ENCODE data around the gene MZT1.
A peak's percentile ranks its signal among the peaks of the same experiment; 100 is the strongest.

The MZT1 gene, protein sequence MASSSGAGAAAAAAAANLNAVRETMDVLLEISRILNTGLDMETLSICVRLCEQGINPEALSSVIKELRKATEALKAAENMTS

GRCh38 chr13:72727417-72728289 is at the start of gene MZT1, which contains the start of gene BORA:
Gene MZT1 (minus strand): TSS chr13:72727629. CDS start chr13:72727602, 27 bp downstream.
Gene BORA (plus strand): TSS chr13:72727923. CDS start chr13:72728941, 1,018 bp downstream.
- Histone ChIP-seq H3K9ac (ENCODE audit: low read length) (peak within 1 kb of the TSS; percentile 42), H3K9me3 (ENCODE audit: low read length) (no peaks in the 10 kb centered on the region), H3K27ac (ENCODE audit: low read depth, low read length) (peak within 1 kb of the TSS; percentile 27), H3K27me3 (ENCODE audit: control insufficient read depth in 1 of 2, insufficient read depth in 2 of 2, low read length in 2 of 2) (no peaks in the 10 kb centered on the region), H3K4me3 (ENCODE audit: low read depth in 1 of 2, low read length in 2 of 2) (peak within 1 kb of the TSS; percentile 61 to 94), H3K36me3 (ENCODE audit: insufficient read depth, low read length) (no peaks in the 10 kb centered on the region), H3K4me1 (ENCODE audit: insufficient read depth, low read length) (peaks cover 13% of the 10 kb centered on the region)

DNA sequence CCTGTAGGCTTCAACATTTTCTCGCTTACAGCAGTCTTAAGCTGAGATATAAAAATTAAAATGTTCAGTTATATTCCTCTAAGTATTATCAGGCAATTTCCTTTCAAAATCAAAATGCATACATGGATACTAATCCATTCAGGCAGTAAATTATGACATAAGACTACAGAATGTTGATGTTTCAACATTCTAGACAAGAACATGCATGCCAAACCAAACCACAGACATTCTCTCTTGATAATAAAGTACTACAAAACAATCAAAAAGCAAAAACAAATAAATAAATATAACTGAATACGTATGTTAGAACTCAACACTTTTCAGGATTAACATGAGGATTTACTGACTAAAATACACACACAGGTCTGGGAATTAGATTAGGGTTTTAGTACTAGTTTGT is 46.6 kb upstream of the MZT1 start:
- peaks cover under 1% of the 10 kb centered on the region for H3K4me1 ChIP-seq (ENCODE audit: insufficient read depth, low read length)
- no peaks in the 10 kb centered on the region for H3K9me3 ChIP-seq (ENCODE audit: low read length)
- H3K36me3 ChIP-seq (ENCODE audit: insufficient read depth, low read length): peaks cover 72% of the 10 kb centered on the region
- H3K27me3 ChIP-seq (ENCODE audit: control insufficient read depth in 1 of 2, insufficient read depth in 2 of 2, low read length in 2 of 2): no peaks in the 10 kb centered on the region
- no peak overlapping the region for H3K4me3 ChIP-seq (ENCODE audit: low read depth in 1 of 2, low read length in 2 of 2)
- no peak overlapping the region for H3K27ac ChIP-seq (ENCODE audit: low read depth, low read length)
- H3K9ac ChIP-seq (ENCODE audit: low read length): no peak overlapping the region

DNA sequence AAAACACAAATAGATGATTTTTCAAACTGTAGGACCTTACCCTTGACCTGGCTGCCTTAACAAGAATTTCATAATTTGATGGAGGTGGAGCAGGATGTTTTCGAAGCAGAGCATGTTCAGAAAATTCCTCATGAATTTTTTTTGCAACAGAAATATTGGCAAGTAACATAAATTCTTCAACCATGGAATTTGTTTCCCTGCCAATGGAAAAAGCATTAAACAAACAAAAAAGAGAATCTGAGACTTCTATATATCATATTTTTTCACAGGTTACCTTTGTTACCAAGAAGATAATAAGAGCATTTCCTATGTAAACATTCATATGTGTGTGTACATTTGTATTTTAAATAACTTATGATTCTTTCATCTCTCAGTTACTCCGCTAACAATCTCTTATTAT is 36.0 kb upstream of the MZT1 start:
- no peaks in the 10 kb centered on the region for H3K4me1 ChIP-seq (ENCODE audit: insufficient read depth, low read length)
- no peaks in the 10 kb centered on the region for H3K9me3 ChIP-seq (ENCODE audit: low read length)
- H3K36me3 ChIP-seq (ENCODE audit: insufficient read depth, low read length): peaks cover 83% of the 10 kb centered on the region
- no peaks in the 10 kb centered on the region for H3K27me3 ChIP-seq (ENCODE audit: control insufficient read depth in 1 of 2, insufficient read depth in 2 of 2, low read length in 2 of 2)
- H3K9ac ChIP-seq (ENCODE audit: low read length): no peak overlapping the region
- H3K27ac ChIP-seq (ENCODE audit: low read depth, low read length): no peak overlapping the region
- no peak overlapping the region for H3K4me3 ChIP-seq (ENCODE audit: low read depth in 1 of 2, low read length in 2 of 2)

GRCh38 chr13:72760189-72760588 is 32.8 kb upstream of the MZT1 start:
- H3K27me3 ChIP-seq (ENCODE audit: control insufficient read depth in 1 of 2, insufficient read depth in 2 of 2, low read length in 2 of 2): no peaks in the 10 kb centered on the region
- H3K9ac ChIP-seq (ENCODE audit: low read length): no peak overlapping the region
- no peak overlapping the region for H3K27ac ChIP-seq (ENCODE audit: low read depth, low read length)
- no peaks in the 10 kb centered on the region for H3K9me3 ChIP-seq (ENCODE audit: low read length)
- peaks cover 58% of the 10 kb centered on the region for H3K36me3 ChIP-seq (ENCODE audit: insufficient read depth, low read length)
- H3K4me1 ChIP-seq (ENCODE audit: insufficient read depth, low read length): no peaks in the 10 kb centered on the region
- no peak overlapping the region for H3K4me3 ChIP-seq (ENCODE audit: low read depth in 1 of 2, low read length in 2 of 2)

DNA sequence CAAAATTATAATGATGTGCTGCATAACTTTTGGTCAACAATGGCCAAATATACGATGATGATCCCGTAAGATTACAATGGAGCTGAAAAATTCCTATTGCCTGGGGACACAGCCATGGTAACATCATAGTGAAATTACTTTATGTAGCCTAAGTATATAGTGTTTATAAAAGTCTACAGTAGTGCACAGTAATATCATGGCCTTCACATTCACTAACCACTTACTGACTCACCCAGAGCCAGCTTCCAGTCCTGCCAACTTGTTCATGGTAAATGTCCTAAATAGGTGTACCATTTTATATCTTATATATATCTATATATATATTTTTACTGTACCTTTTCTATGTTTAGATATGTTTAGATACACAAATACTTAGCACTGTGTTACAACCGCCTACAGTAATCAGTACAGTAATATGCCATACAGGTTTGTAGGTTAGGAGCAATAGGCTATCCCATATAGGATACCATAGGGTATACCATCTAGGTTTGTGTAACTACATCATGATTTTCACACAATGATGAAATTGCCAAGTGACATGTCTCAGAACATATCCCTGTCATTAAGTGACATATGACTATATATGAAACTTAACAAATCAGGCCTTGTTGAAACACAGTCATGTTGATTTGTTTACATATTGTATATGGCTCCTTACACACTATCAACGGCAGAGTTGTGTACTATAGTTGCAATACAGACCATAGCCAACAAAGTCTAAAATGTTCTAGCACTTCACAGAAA is 30.5 kb upstream of the MZT1 start:
- Histone ChIP-seq H3K9ac (ENCODE audit: low read length) (no peak overlapping the region), H3K27ac (ENCODE audit: low read depth, low read length) (no peak overlapping the region), H3K27me3 (ENCODE audit: control insufficient read depth in 1 of 2, insufficient read depth in 2 of 2, low read length in 2 of 2) (no peaks in the 10 kb centered on the region), H3K36me3 (ENCODE audit: insufficient read depth, low read length) (peaks cover 42% of the 10 kb centered on the region), H3K4me3 (ENCODE audit: low read depth in 1 of 2, low read length in 2 of 2) (no peak overlapping the region), H3K4me1 (ENCODE audit: insufficient read depth, low read length) (no peaks in the 10 kb centered on the region), H3K9me3 (ENCODE audit: low read length) (no peaks in the 10 kb centered on the region)

DNA sequence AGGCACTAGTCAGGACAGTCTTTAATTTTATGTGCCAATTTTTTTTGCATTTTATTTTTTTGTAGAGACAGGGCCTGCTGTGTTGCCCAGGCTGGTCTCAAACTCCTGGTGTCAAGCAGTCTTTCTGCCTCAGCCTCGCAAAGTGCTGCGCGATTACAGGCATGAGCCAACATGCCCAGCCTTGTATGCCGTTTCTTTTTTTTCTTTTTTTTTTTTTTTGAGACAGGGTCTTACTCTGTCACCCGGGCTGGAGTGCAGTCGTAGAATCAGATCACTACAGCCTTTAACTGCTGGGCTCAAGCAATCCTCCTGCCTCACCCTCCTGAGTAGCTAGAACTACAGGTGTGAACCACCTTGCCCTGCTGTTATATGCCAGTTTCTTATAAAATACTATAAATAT is 26.7 kb upstream of the MZT1 start:
- H3K4me1 ChIP-seq (ENCODE audit: insufficient read depth, low read length): no peaks in the 10 kb centered on the region
- H3K4me3 ChIP-seq (ENCODE audit: low read depth in 1 of 2, low read length in 2 of 2): no peak overlapping the region
- H3K36me3 ChIP-seq (ENCODE audit: insufficient read depth, low read length): peaks cover 22% of the 10 kb centered on the region

DNA sequence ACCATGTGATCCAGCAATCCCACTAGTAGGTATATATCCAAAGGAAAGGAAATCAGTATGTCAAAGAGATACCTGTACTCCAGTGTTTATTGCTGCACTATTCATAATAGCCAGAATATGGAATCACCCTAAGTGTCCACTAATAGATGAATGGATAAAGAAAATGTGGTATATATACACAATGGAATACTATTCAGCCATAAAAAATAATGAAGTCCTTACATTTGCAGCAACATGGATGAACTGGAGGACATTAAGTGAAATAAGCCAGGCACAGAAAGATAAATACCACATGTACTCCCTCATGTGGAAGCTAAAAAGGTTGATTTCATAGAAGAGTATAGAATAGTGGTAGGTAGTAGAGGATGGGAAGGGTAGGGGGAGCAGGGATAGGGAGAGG is 23.8 kb upstream of the MZT1 start:
- Histone ChIP-seq H3K9ac (ENCODE audit: low read length) (no peak overlapping the region), H3K36me3 (ENCODE audit: insufficient read depth, low read length) (peaks cover 21% of the 10 kb centered on the region), H3K4me1 (ENCODE audit: insufficient read depth, low read length) (no peaks in the 10 kb centered on the region), H3K4me3 (ENCODE audit: low read depth in 1 of 2, low read length in 2 of 2) (no peak overlapping the region), H3K9me3 (ENCODE audit: low read length) (no peaks in the 10 kb centered on the region), H3K27me3 (ENCODE audit: control insufficient read depth in 1 of 2, insufficient read depth in 2 of 2, low read length in 2 of 2) (no peaks in the 10 kb centered on the region), H3K27ac (ENCODE audit: low read depth, low read length) (no peak overlapping the region)

More for the DNA sequence above, 26.7 kb upstream of the MZT1 start:
- Histone ChIP-seq H3K27me3 (ENCODE audit: control insufficient read depth in 1 of 2, insufficient read depth in 2 of 2, low read length in 2 of 2) (no peaks in the 10 kb centered on the region), H3K9ac (ENCODE audit: low read length) (no peak overlapping the region), H3K27ac (ENCODE audit: low read depth, low read length) (no peak overlapping the region), H3K9me3 (ENCODE audit: low read length) (no peaks in the 10 kb centered on the region)

- Histone ChIP-seq H3K9ac (ENCODE audit: low read length) (no peak overlapping the region), H3K9me3 (ENCODE audit: low read length) (no peaks in the 10 kb centered on the region), H3K27ac (ENCODE audit: low read depth, low read length) (no peak overlapping the region), H3K4me3 (ENCODE audit: low read depth in 1 of 2, low read length in 2 of 2) (no peak overlapping the region), H3K36me3 (ENCODE audit: insufficient read depth, low read length) (peaks cover 7% of the 10 kb centered on the region), H3K4me1 (ENCODE audit: insufficient read depth, low read length) (no peaks in the 10 kb centered on the region), H3K27me3 (ENCODE audit: control insufficient read depth in 1 of 2, insufficient read depth in 2 of 2, low read length in 2 of 2) (no peaks in the 10 kb centered on the region)
Observed at GRCh38 chr13:72745260-72745659, 17.8 kb upstream of the MZT1 start.

DNA sequence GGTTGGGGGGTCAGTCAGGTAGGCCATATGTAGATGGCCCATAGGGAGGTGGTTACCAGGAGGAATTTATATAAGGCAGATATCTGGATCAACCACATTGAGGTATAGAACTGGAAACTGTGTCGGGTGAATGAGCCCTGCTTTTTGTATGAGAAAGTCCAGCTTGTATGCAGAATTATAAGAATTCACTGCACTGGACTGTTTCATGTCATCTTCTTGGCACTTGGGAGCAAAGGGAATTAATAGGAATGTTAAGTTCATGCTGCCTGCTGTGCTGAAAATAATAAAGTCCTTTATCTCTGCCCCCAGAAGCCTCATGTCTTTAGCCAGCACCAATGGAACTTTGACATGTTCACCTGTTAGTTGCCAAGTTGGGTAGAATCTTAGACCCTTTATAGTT is 12.6 kb upstream of the MZT1 start:
- H3K27ac ChIP-seq (ENCODE audit: low read depth, low read length): no peak overlapping the region
- no peaks in the 10 kb centered on the region for H3K36me3 ChIP-seq (ENCODE audit: insufficient read depth, low read length)
- H3K9ac ChIP-seq (ENCODE audit: low read length): no peak overlapping the region

GRCh38 chr13:72737033-72737432 is 9.6 kb upstream of the MZT1 start:
- Histone ChIP-seq H3K4me3 (ENCODE audit: low read depth in 1 of 2, low read length in 2 of 2) (no peak overlapping the region), H3K27me3 (ENCODE audit: control insufficient read depth in 1 of 2, insufficient read depth in 2 of 2, low read length in 2 of 2) (no peaks in the 10 kb centered on the region), H3K9me3 (ENCODE audit: low read length) (no peaks in the 10 kb centered on the region), H3K27ac (ENCODE audit: low read depth, low read length) (no peak overlapping the region), H3K4me1 (ENCODE audit: insufficient read depth, low read length) (no peaks in the 10 kb centered on the region), H3K36me3 (ENCODE audit: insufficient read depth, low read length) (no peaks in the 10 kb centered on the region), H3K9ac (ENCODE audit: low read length) (no peak overlapping the region)

More for the DNA sequence above, 12.6 kb upstream of the MZT1 start:
- Histone ChIP-seq H3K9me3 (ENCODE audit: low read length) (no peaks in the 10 kb centered on the region), H3K27me3 (ENCODE audit: control insufficient read depth in 1 of 2, insufficient read depth in 2 of 2, low read length in 2 of 2) (no peaks in the 10 kb centered on the region), H3K4me1 (ENCODE audit: insufficient read depth, low read length) (no peaks in the 10 kb centered on the region), H3K4me3 (ENCODE audit: low read depth in 1 of 2, low read length in 2 of 2) (no peak overlapping the region)

DNA sequence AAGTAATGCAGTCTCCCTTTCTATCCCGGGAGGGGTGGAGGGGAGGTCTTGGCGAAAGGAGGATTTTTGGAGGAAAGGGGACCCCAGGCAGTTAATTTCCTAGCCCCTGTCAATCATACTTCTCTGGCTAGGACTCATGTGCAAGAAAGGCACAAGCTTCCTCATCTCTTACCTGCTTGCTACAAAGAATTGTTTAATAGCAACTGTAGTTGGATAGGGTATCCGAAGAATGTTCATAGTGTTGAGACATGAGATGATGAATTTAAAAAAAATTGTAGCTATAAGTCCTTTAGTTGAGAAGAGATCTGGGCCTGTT is 819 bp upstream of the MZT1 start:
- H3K27me3 ChIP-seq (ENCODE audit: control insufficient read depth in 1 of 2, insufficient read depth in 2 of 2, low read length in 2 of 2): no peaks in the 10 kb centered on the region
- H3K27ac ChIP-seq (ENCODE audit: low read depth, low read length): peak overlapping the region; percentile 27
- peaks cover 13% of the 10 kb centered on the region for H3K4me1 ChIP-seq (ENCODE audit: insufficient read depth, low read length)
- H3K9me3 ChIP-seq (ENCODE audit: low read length): no peaks in the 10 kb centered on the region
- peak overlapping the region; percentile 61 to 94 for H3K4me3 ChIP-seq (ENCODE audit: low read depth in 1 of 2, low read length in 2 of 2)
- peak overlapping the region; percentile 38 for H3K9ac ChIP-seq (ENCODE audit: low read length)
- H3K36me3 ChIP-seq (ENCODE audit: insufficient read depth, low read length): no peaks in the 10 kb centered on the region
